HG03571 (cell line): ENCODE measurements around the gene PIP4K2A.
A peak's percentile ranks its signal among the peaks of the same experiment; 100 is the strongest.
"Not testable (repeated sequence)": the region's sequence is repeated elsewhere in the genome, so short reads cannot be mapped to it uniquely, and the experiment has no call there.

Experiments used
- ATAC-seq: cut with Tn5 transposase; IDR thresholded peaks from one replicate; pipeline ENCODE4 v1.9.1; 2021; ENCODE audit not compliant: unreplicated experiment

The PIP4K2A gene

DNA sequence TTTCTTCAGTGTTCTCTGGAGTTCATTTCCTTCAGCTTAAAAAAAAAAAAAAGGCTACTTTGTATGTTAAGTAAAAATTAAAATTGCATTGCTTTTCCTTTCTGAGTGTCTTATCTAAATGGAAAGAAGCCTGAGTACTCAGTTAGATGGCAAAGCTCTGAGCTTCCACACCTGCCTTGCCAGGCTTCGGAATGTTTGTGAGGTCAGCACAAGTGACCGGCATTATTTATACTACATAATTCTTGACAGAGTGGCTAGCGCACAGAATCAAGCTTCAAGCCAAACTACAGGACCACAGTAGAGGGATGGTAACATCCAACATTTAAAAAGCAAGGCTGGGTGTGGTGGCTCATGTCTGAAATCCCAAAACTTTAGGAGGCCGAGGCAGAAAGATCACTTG is 17.3 kb downstream of the PIP4K2A start:
- no peak for ATAC-seq

DNA sequence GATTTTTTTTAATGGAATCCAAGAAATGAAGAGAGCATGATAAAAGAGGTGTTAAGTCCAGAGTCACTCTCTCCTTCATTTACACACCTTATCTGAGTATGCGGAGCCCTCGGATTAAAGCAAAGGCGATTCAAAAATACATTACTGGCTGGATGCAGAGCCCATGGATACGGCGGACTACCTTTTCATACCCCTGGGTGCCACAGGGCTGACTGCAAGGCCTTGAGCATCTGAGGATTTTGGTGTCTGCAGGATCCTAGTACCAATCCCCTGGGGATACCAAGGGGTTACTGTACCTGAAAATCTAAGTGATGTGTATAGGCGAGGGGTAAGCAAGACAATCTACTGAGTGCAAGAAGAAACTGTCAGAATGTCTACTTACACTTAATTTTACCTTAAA is 20.5 kb downstream of the PIP4K2A start:
- no peak for ATAC-seq

DNA sequence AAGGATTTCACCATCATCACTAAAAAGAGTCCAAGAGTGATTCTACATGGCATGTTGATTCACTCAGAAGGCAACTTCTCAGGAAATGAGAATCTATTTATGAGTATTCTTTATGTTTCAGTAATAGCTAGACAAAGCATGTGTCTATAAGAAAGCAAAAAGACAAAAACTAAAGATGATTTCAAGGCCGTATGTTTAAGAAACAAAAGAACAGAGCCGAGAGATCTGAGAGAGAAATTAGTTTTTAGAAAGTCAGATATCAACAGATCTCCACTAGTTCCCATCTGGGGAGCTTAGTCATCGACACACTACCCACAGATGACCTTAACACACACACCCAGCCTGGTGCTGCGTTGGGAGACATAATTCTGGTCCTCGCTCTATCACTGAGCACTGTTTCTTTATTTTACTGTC is 21.0 kb downstream of the PIP4K2A start:
- no peak for ATAC-seq

DNA sequence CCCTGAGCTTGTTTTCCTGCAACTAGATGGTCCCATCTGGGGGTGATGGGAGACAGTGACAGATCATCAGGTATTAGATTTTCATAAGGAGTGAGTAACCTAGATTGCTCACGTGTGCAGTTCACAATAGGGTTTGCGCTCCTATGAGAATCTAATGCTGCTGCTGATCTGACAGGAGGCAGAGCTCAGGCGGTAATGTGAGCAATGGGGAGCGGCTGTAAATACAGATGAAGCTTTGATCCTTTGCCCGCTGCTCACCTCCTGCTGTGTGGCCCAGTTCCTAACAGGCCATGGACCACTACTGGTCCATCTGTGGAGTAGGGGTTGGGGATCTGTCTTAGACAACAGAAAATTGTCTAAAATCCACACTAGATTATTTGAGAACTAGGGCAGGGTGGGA is 22.3 kb downstream of the PIP4K2A start:
- ATAC-seq: not testable (repeated sequence)

DNA sequence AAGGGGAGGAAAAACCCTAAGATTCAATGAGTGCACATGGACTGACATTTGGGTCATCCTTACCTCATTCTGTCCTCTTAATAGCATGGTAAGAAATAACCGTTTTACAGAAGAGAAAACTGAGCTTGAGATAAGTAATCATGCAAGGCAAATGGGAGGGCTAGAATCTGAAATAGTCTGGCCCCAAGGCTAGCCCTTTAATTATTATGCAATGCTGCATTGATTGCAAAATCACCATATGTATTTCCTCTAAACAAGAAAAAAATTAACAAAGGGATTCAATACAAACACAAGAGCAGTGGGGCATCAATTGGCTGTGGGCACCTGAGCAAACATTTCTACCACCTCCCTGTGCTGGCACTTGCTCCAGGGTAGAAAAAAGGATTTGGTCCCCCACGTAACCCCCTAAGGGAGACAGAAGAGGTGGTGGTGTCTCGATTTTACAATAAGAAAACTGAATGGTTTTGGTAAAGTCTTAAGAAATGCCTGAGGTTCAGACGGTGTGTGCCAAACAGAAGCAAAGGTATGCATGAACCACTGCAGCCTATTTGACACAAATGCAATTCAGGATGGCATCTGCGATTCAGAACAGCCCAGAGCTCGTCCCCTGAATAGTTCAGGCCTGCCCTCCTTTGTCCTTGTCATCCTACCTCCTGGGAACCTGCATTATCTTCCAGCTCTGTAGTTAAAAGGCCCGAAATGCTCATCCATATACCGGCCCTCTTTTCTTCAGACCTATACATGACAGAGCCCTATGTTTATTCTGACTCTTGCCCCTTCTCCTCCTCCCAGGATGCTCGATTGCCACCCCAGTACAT is 23.6 kb downstream of the PIP4K2A start:
- no peak for ATAC-seq

DNA sequence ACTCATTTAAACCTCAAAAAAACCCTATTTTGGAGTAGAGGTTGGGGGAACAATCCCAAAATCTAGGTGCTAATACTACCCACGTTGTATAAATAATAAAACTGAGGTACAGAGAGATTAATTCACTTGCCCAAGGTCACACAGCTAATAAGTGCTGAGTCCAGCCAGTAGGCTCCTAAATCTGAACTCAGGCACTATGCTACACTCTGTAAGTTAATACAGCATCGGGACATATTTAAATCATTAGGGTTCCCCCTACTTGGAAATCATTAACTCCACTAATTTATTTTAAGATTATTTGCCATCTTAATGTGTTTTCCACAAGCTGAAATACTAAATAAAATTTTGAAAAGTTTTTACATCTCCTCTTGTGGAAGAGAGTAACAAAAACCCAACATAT is 24.2 kb downstream of the PIP4K2A start:
- ATAC-seq: no peak

DNA sequence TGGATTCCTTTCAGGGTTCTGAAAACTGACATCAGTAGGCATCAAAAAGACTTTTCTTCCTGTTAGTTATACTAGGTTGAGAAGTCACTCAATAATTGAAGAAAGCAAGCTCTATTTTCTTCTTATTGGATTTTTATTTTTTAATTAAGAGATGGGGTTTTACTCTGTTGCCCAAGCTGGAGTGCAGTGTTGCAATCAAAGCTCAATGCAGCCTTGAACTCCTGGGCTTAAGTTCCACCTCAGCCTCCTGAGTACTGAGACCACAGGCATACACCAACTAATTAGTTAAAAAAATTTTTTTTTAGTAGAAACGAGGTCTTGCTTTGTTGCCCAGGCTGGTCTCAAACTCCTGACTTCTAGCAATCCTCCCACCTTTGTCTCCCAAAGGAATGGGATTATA is 28.0 kb downstream of the PIP4K2A start:
- no peak for ATAC-seq

DNA sequence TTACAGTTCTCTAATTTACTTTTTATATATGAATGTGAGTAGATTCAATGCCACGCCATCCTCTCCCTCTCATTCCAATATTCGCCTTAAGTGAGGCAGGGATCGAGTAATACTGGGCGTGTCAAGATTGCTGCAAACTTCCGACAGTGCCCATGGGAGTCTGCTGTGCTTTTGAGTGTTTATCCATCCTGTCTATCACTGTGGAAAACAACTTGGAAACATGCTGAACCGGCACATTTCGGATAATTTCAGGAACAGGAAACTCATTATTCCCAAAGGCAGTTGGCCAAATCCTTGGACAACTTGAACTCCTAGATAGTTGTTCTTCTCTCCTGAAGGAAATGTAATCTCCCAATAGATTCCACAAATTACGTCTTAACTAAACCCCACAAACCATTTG is 28.5 kb downstream of the PIP4K2A start:
- no peak for ATAC-seq

DNA sequence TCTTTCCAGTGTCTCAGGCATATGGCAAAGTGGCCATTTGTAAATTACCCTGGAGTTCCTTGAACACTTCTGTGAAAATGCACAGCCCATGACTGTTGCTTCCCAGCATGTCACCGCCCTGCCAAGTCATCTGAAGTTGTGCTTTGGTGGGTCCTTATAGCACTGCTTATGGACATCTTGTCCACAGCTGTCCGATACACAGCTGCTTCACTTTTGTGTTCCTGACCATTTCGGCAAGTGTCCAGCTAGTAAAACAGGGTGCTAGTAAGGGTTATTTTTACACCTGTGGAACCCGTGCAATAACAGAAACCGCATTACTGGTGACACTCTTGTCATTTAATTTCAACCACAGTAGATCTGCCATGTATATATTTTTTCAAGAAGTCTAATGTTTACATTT is 29.7 kb downstream of the PIP4K2A start:
- ATAC-seq: no peak

DNA sequence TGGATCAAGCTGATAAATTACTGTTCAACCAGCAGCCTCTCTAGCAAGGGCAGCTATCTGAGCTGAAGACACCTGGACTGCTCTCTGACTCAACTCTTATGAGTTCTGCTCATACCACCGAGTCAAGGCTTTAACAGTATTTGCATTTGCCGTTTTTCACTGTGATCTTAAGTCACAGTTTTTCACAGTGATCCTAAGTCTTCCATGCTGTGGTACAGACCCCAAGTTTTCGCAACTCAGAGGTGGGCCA is 31.3 kb downstream of the PIP4K2A start:
- peak; percentile 46 for ATAC-seq

DNA sequence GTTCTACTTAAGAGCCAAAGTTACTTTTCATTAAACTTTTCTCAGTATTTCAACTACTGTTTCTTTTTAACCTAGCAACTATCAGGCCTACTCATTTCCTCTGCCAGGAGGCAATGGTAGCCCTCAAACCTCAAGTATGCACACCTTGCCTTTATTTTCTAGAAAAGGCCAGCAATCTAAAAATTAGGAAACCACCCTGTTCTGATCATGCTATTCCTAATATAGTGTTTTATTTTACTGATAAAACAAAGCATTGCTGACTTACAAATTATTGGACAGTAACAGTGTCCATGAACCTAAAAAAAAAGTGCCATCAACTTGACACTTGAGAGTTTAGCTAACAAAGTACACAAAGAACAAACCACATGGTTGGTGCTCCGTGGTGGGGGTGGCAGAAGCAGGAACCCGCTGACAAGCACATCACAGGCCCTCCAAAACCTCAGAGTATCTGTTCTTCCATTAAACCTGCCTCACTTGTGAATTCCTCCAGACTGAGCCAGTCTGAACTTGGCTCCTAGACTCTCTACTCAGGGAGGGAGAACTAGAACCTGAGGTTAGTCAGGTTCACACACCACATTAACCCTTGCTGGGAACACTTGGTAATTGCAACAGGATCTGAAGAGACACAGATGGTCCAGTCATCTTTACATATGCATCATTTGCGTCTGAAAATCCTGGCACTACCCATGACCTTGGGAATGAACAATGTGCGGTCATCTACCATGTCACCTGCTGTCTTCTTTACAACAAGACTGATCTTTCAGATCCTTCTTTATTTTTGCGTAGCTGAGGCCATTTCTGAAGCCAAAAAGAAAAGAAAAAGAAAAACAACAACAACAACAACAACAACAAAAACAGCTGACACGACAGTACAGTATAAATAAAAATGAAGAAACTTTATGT is 31.9 kb downstream of the PIP4K2A start:
- no peak for ATAC-seq

DNA sequence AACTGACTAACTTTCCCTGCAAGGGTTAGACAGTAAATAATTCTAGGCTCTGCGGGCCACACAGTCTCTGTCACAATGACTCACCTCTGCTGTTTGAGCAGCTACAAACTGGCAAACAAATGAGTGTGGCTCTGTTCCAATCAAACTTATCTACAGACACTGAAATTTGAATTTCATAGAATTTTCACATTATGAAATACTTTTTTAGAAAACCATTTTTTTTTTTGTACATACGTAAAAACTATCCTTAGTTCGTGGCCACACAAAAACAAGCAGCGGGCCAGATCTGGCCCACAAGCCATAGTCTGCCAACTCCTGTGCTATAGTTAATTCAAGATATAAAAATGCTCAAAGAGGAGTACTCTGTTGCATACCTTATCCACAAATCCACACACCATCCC is 32.6 kb downstream of the PIP4K2A start:
- no peak for ATAC-seq

DNA sequence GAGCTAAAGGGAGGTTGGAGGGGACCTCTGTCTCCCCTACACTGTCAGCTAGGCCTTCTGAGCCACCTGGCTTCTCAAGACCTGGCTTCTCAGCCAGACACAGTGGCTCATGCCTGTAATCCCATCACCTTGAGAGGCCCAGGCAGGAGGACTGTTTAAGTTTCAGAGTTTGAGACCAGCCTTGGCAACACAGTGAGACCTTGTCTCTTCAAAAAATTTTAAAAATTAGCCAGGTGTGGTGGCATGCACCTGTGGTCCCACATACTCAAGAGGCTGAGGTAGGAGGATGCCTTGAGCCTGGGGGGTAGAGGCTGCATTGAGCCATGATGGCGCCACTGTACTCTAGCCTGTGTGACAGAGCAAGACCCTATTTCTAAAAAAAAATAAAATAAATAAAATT is 33.1 kb downstream of the PIP4K2A start:
- ATAC-seq: no peak

DNA sequence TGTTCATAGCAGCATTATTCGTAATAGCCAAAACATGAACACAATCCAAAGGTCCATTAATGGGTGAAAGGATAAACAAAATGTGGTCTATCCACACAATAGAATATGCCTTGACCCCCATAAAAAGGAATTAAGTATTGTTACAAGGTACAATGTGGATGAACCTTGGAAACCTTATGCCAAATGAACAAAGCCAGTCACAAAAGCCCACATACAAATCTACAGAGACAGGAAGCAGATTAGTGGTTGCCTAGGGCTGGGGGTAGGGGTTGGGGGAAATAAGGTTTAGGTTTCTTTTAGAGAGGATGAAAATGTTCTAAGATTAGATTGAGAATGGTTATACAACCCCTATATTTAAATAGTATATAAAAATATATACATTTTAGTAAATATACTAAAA is 34.8 kb downstream of the PIP4K2A start:
- no peak for ATAC-seq

DNA sequence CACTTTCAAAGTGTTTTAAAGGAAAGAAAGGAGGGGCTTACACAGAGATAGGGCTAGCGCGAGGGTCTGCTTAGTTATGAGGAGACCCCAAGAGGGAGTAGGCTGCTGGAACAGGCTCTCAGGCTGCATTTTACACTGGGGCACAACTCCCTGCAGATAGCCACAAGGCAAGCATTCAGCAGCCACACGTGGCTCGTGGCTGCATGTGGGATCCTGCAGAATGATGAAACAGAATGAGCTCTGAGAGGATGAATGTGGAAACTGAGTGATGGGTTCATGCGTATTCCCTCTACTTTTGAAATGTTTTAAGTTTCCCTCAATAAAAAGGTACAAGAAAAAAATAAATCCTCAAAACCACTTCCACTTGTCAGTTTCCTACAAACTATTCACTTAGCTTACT is 37.0 kb downstream of the PIP4K2A start:
- no peak for ATAC-seq

DNA sequence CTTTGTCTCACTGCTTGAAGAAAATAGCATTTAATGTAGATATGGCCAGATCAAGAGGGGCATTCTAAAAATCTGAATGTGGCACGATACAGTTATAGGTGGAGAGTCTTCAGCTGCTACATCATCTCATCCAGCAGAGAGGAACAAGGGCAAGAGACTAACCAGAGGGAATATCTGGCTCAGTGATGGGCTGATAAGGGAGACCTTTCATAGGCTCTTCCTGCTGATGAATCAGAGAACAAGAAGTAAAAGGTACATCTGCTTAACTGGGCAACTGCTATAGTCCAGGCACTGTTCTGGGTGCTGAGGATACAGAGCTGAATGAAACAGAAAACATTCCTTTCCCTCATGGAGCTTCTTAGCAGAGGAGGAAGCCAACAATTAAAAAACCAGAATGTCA is 37.9 kb downstream of the PIP4K2A start:
- ATAC-seq: no peak

DNA sequence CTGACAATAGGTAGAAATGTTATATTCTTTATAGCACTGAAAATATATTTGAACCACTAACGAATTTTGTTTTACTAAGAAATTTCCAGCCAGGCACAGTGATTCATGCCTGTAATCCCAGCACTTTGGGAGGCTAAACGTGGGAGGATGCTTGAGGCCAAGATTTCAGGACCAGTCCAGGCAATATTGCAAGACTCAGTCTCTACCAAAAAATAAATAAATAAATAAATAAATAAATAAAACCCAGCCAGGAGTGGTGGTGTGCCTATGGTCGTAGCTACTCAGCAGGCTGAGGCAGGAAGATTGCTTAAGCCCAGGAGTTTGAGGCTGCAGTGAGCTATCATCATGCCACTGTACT is 39.8 kb downstream of the PIP4K2A start:
- ATAC-seq: no peak

DNA sequence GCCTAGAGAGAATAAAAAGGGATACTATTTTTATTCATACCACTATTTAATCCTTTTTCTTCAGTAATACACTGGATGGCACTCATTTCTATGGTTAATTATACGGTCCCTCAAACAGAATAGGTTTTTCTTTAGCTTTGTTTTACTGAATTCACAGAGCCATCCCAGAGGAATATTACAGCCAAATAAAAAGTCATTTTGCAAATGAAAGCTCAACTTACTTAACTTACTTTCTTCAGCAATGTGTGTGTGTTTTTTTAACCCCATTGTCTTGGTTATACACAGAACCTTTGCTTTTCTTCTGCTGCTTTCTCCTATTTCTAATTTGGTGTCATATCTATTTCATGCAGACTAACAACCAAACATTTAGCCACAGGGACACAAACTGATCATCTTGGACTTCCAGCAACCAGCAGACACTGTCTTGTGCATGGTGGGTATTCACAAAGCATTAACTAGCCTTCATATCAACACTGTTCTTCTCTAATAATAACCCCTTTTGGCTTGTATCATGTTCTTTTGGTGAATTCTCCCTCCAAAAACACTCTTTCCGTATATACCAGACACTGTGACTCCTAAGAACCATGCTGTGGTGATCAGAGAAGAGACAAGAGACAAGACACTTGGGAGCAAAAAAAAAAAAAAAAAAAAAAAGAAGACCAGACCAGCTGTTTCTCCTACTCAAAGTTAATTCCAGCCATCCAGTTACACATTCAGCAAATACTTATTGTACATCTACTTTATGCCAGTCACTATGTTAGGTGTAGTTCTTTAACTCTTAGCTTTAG is 40.4 kb downstream of the PIP4K2A start:
- no peak for ATAC-seq

DNA sequence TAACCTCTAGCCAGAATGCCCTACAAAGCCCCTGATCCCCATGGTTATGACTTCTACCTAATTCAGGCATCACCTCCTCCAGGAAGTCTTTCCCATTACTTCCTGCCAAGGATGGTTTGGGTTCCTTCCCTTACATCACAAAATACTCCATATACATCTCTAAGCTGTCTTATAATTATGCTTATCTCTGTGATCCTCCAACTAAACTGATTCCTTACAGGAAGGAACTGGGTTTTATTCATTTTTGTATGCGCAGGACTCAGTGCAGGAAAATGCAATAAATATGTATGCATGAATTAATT is 41.3 kb downstream of the PIP4K2A start:
- ATAC-seq: no peak

DNA sequence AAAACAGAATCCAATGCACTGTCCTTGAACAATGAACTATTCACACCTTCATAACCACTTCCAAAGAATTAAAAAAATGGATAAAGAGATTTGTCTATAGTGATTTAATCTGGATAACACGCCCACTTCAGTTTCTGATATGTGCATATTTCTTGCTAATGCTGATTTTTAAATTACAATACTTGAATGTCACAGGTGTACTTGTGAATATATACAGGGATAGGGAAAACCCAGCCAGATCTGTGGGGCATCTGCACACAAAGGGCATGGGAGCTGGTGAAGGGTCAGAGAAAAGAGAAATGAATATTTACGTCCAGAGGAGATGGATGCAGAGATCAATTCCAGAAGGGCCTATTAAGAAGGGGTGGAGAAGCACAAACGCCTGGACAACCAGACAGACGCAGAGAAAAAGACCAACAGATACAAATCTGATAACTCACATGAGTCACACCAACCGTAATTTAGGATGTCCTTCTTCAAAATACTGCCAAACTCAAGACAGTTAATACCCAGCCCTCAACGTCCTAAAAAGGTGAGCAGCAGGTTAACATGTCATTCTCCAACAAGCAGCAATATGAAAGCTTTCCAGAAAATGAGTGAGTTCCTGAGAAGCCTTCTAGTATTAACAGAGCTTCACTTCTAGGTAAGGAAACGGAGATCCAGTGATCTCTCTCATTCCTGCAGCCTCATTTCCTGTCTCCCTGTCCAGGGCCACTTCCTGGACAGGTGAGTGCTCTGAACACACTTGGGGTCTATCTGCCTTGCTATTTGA is 41.9 kb downstream of the PIP4K2A start:
- ATAC-seq: no peak

DNA sequence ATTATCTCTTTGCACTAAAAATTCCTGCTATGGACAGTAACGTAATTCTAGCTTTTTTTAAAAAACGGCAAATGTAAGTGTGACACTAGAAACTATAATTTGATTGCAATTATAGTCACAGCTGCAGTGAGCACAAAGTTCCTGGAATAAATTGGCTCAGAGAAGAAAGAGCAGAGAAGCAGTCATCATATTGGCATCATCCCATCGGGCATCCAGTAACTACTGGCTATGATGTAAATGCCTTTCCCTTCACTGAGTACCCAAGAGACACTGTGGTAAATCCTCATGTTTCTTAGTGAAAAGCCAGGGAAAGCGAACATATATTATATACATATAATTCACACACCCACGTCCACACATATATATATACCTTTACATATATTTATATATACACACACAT is 43.6 kb downstream of the PIP4K2A start:
- ATAC-seq: no peak
